Measurements from ENCODE around the gene ZNF382. TPM values are rescaled to one million over a fixed set of nuclear protein-coding genes. Genes with fewer than 3 reads are reported as not detected.

ZNF382 gene
- total and polyA plus RNA-seq, 2 donors (not counting 3 experiments of a cell fraction or from before 2014, with no cell fraction given), result 1.4 to 4.3 TPM

DNA sequence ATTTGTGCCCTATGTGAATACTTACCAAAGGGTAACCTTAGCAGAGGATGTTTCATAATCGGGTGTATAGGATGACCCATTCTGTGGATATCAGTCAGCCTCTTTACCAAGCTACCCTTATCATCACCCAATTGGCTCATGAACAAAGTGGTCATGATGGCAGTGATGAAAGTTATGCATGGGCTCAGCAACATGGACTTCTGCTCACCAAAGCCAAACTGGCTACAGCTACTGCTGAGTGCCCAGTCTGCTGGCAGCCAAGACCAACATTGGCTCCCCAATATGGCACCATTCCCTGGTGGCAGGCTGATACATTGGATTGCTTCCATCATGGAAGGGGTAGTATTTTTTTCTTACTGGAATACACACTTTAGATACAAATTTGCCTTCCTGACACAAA lies 67.3 kb downstream of the ZNF382 start:
- TF ChIP-seq POLR2A (IDR thresholded peaks at IDR 0.05; ENCODE audit: low read depth, low read length) (no peak), CTCF (IDR thresholded peaks at IDR 0.05; ENCODE audit: extremely low read depth in 1 of 2, insufficient read depth in 1 of 2, low read depth in 1 of 2, low read length in 2 of 2) (no peak), MYC (IDR thresholded peaks at IDR 0.05; ENCODE audit: low read depth, low read length) (no peak), JUN (IDR thresholded peaks at IDR 0.05; ENCODE audit: borderline replicate concordance, insufficient read depth, insufficient read length, low read depth) (no peak), GATA2 (IDR thresholded peaks at IDR 0.05; ENCODE audit: insufficient read depth, insufficient read length, low read depth, low read length) (no peak), POLR2AphosphoS5 (IDR thresholded peaks at IDR 0.05; ENCODE audit: insufficient read depth, low read depth, low read length) (no peak), FOS (IDR thresholded peaks at IDR 0.05; ENCODE audit: borderline replicate concordance, insufficient read depth, low read length) (no peak)
- TF ChIP-seq, protein P1, sequence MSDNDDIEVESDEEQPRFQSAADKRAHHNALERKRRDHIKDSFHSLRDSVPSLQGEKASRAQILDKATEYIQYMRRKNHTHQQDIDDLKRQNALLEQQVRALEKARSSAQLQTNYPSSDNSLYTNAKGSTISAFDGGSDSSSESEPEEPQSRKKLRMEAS (IDR thresholded peaks at IDR 0.05; ENCODE audit: insufficient read depth, insufficient read length), result no peak
- H3K9ac ChIP-seq (replicated peaks; ENCODE audit: extremely low read depth, insufficient read depth, low read length), result no peak overlapping the region
- no peaks in the 10 kb centered on the region for H3K79me2 ChIP-seq (ENCODE audit: control insufficient read depth, insufficient read depth, low read length)
- intact Hi-C loops (cut with micrococcal nuclease), result no loop called here
- no TSS peak for BruUV-seq (replicated peaks)
- ChIA-PET CTCF (no interaction called here), POLR2A (no interaction called here)
- dilution Hi-C loops (cut with MboI; ENCODE audit: extremely low pct_ligation_motif_present, low sequenced_read_pairs), result no loop called here
- H2AFZ ChIP-seq (ENCODE audit: low read depth, low read length), result no peak overlapping the region
- H3K4me1 ChIP-seq (ENCODE audit: control insufficient read depth, extremely low read depth, insufficient read depth, low read length), result no peaks in the 10 kb centered on the region
- no peaks in the 10 kb centered on the region for H3K27me3 ChIP-seq (ENCODE audit: control insufficient read depth in 2 of 2, insufficient read depth in 2 of 2, low read length in 2 of 2)
- no peaks in the 10 kb centered on the region for H3K36me3 ChIP-seq (ENCODE audit: control insufficient read depth in 2 of 2, extremely low read depth in 1 of 2, insufficient read depth in 2 of 2, low read length in 2 of 2)
- H3K9me3 ChIP-seq (replicated peaks; ENCODE audit: control insufficient read depth, insufficient read depth, low read length), result no peaks in the 10 kb centered on the region
- no peaks in the 10 kb centered on the region for H3K9me1 ChIP-seq (replicated peaks; ENCODE audit: control insufficient read depth, extremely low read depth, insufficient read depth, low read length)
- no peak overlapping the region for H3K4me3 ChIP-seq (replicated peaks in 1 of 3; ENCODE audit: insufficient read depth in 1 of 3, low read depth in 1 of 3, low read length in 3 of 3)
- FAIRE-seq (no peak), DNase-seq (ENCODE audit: low read depth, low spot score) (no peak)
- no peak overlapping the region for H3K4me2 ChIP-seq (ENCODE audit: insufficient read depth, low read length)
- no peaks in the 10 kb centered on the region for H4K20me1 ChIP-seq (replicated peaks; ENCODE audit: control insufficient read depth, extremely low read depth, insufficient read depth, low read length)
- H3K27ac ChIP-seq (ENCODE audit: insufficient read depth, low read depth, low read length), result no peak overlapping the region
